Upper lobe of right lung (tissue), 1 donor: Measurements from ENCODE around the gene MRPL54. TPM values are rescaled to one million over a fixed set of nuclear protein-coding genes. Genes with fewer than 3 reads are reported as not detected.

Source experiments
- ATAC-seq: fragments of 200-7000 bp; cut with Tn5 transposase; one replicate; pipeline ENCODE4 v1.9.1; 2020; ENCODE audit warnings: mild to moderate bottlenecking, moderate library complexity
- DNase-seq: peaks from one replicate; pipeline ENCODE4 v3.0.0-alpha.2; 2020
- H3K27ac ChIP-seq: fragments of 200-600 bp; one replicate; pipeline ENCODE4 v1.8.0; 2022
- H3K27me3 ChIP-seq: fragments of 200-600 bp; one replicate; pipeline ENCODE4 v1.8.0; 2022; ENCODE audit warnings: mild to moderate bottlenecking
- H3K36me3 ChIP-seq: fragments of 200-600 bp; one replicate; pipeline ENCODE4 v1.8.0; 2022
- H3K4me1 ChIP-seq: fragments of 200-600 bp; one replicate; pipeline ENCODE4 v1.8.0; 2022
- H3K4me3 ChIP-seq: fragments of 200-600 bp; one replicate; pipeline ENCODE4 v1.8.0; 2022; ENCODE audit warnings: mild to moderate bottlenecking
- H3K9me3 ChIP-seq: fragments of 200-600 bp; one replicate; pipeline ENCODE4 v1.8.0; 2022
- CTCF ChIP-seq: fragments of 200-600 bp; IDR thresholded peaks from one replicate; pipeline ENCODE4 v1.8.0; 2022; ENCODE audit warnings: antibody characterized with exemption
- intact Hi-C: fragments of 100-400 bp; cut with DNase I; formaldehyde crosslinking; loops from one replicate; pipeline ENCODE4 v1.11.0; 2022
- total RNA-seq: library from RNA; stranded (reverse); fragmentation: NEBNext Ultra II Directional; extraction: Animal tissue kit (Norgen Biotek cat#: 25700); gene quantifications from one replicate; pipeline ENCODE4 v1.2.1, GENCODE V29; 2021
- donor health status: DM: no; HTN: yes; CAD: no; lungs with severe emphysema.

Gene MRPL54
- total RNA-seq, 1 donor from 2014 or later = 59.7 TPM

DNA sequence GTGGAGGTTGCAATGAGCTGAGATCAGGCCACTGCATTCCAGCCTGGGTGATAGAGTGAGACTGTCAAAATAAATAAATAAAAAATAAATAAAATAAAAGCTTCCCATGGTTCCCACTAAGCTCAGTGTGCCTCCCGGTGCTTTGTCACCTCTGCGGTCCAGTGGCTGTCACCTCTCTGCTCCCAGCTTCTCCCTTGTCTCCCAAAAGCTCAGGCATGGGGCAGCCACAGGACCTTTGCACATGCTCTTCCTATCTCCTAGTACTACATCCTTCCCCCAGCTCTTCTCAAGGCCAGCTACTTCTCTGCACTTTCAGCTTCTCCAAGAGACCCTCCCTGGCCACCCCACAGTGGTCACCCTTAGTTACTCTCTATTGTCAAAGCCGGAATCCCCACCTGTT, 31.3 kb downstream of the MRPL54 start:
- Histone ChIP-seq H3K27ac (no peak overlapping the region), H3K27me3 (no peaks in the 10 kb centered on the region), H3K36me3 (no peaks in the 10 kb centered on the region), H3K9me3 (no peaks in the 10 kb centered on the region), H3K4me3 (no peak overlapping the region), H3K4me1 (no peaks in the 10 kb centered on the region)
- TF ChIP-seq CTCF = no peak
- DNase-seq (no peak), ATAC-seq (no peak)
- intact Hi-C loops = no loop called here

DNA sequence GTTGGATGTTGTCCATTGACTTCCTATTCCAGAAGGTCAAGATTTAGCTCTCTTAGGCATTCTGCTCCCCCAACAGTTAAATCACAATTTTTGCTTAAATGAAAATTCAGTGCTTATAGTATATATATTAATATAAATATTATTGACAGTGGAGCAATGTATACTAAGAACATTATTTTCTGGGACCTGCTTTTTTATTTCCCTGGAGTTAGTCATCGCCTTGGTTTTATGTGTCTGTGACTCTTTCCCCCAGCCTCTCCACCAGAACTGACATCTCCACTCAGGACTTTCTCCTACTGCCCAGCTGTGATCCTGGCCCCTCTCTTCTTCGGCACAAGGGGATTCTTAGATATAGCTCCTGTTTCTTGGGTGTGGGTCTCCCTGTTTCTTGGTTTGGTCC, 33.9 kb downstream of the MRPL54 start:
- intact Hi-C loops = no loop called here
- no peak for TF ChIP-seq CTCF
- Histone ChIP-seq H3K9me3 (no peaks in the 10 kb centered on the region), H3K4me1 (peaks cover 5% of the 10 kb centered on the region), H3K27me3 (peaks cover 14% of the 10 kb centered on the region), H3K4me3 (no peak overlapping the region), H3K27ac (no peak overlapping the region), H3K36me3 (no peaks in the 10 kb centered on the region)
- ATAC-seq (no peak), DNase-seq (no peak)

DNA sequence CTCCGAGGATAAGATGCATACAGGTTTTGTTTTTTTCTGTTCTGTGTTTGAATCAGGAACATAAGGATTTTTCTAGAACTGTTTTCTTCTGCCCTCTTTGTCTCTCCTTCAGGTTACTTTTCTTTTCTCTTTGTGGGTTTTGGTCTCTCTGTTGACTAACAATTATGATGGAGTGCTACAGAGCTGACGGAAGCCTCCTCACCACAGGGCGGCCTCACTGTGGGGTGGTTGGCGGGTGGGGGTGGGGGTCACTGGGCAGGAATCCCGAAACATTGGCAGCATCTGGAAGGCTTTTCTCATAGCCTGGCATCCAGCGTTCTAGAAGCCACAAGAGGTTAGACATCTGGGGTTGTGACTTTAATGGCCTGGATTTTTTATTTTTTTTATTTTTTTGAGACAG, 35.7 kb downstream of the MRPL54 start:
- Histone ChIP-seq H3K4me3 (no peak overlapping the region), H3K27me3 (peaks cover 26% of the 10 kb centered on the region), H3K27ac (no peak overlapping the region), H3K36me3 (no peaks in the 10 kb centered on the region), H3K4me1 (peaks cover 11% of the 10 kb centered on the region), H3K9me3 (no peaks in the 10 kb centered on the region)
- ATAC-seq = no peak
- no peak for TF ChIP-seq CTCF
- intact Hi-C loops = no loop called here
- DNase-seq = no peak

DNA sequence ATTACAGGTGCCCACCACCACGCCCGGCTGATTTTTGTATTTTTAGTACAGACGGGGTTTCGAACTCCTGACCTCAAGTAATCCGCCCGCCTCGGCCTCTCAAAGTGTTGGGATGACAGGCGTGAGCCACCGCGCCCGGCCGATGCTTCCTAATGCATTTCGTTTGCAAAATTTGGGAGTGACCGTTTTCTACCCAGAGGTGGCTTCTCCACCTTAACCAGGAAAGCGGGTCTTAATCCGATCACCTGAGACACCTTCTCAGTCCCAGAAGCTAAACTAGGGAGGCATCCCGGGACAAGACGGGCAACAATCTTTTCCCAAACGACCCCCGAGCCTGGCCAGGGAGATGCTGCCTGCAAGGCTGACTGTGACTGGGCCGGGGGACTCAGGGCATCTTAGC, 38.5 kb downstream of the MRPL54 start:
- H3K4me3 ChIP-seq = no peak overlapping the region
- intact Hi-C loops = no loop called here
- H3K27me3 ChIP-seq = peaks cover 32% of the 10 kb centered on the region
- DNase-seq (no peak), ATAC-seq (no peak)
- TF ChIP-seq CTCF = no peak
- H3K4me1 ChIP-seq = peaks cover 11% of the 10 kb centered on the region
- H3K36me3 ChIP-seq = no peaks in the 10 kb centered on the region
- H3K9me3 ChIP-seq = no peaks in the 10 kb centered on the region
- H3K27ac ChIP-seq = no peak overlapping the region

DNA sequence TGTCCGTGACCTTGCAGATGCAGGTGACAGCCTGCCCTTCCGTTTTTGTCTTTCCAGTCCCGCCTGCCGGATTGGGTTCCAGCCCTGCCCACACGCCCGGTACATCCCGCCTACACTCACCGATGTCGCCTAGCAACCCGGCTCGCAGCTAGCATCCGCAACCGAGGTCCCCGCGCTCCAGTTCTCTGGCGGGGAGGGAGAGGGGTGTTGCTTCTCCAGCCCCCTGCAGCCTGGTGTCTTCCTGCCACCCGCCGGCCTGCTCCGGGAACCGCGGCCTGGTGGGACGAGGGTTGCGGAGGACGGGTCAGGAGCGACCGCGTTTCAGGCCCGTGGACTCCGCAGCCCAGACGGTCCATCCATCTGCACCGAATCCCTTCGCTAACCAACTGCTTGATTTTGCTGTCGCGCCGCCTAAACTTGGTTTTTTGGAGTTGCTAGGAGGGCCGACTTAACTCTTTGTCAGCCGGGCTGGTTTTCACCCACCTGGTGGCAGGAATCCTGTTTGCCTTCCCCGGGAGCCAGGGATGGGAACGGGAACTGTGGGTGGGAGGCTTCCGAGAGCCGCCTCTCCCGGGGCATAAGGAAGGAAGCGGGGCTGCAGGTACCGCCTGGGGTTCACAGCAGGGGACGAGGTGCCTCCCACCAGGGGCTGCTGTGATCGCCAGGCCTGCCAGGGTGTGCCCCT, 39.1 kb downstream of the MRPL54 start:
- TF ChIP-seq CTCF = no peak
- no peak overlapping the region for H3K27ac ChIP-seq
- intact Hi-C loops = no loop called here
- H3K9me3 ChIP-seq = no peaks in the 10 kb centered on the region
- no peaks in the 10 kb centered on the region for H3K36me3 ChIP-seq
- no peak overlapping the region for H3K4me3 ChIP-seq
- peak; percentile 59 for ATAC-seq
- peaks cover 11% of the 10 kb centered on the region for H3K4me1 ChIP-seq
- DNase-seq = no peak
- H3K27me3 ChIP-seq = peaks cover 32% of the 10 kb centered on the region
